Measurements from ENCODE around the gene NF2.

DNA sequence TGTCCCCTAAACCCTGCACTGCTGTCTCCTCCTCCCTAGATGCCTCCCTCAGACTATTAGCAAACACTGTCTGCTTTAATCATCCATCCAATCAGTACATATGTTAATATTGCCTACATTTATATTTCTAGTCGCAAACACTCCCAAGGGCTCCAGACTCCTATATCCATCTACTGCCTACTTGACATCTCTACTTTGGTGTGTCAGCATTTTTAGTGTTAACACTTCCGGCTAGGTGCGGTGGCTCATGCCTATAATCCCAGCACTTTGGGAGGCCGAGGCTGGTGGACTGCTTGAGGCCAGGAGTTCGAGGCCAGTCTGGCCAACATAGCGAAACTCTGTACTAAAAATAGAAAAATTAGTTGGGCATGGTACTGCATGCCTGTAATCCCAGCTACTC is 44.4 kb upstream of the NF2 start:
- TF ChIP-seq CTCF (IDR thresholded peaks at IDR 0.05) = no peak
- TF ChIP-seq EP300 (IDR thresholded peaks at IDR 0.05) = no peak
